T-helper 22 cell (primary cell): ENCODE data around the gene NRIP1.
"Not testable (repeated sequence)": the region's sequence is repeated elsewhere in the genome, so short reads cannot be mapped to it uniquely, and the experiment has no call there.

Source experiments
- DNase-seq: peaks from one replicate; pipeline ENCODE4 v3.0.0-alpha.2; 2020; ENCODE audit warnings: low read depth

The NRIP1 gene

GRCh38 chr21:14975136-14975919 is 89.5 kb downstream of the NRIP1 start:
- DNase-seq: no peak

DNA sequence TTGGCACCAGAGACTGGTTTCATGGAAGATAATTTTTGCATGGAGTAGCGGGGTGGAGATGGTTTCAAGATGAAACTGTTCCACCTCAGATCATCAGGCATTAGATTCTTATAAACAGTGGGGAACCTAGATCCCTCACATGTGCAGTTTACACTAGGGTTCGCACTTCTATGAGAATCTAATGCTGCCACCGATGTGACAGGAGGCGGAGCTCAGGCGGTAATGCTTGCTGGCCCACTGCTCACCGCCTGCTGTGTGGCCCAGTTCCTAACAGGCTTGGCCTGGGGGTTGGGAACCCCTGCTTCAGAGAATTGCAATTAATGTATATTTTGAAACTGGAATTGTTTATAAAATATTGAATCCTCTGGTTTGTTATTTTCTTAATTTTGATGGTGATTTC is 92.1 kb downstream of the NRIP1 start:
- DNase-seq: no peak

- DNase-seq: no peak
These were observed 96.0 kb downstream of the NRIP1 start for GRCh38 chr21:14968821-14969220.

DNA sequence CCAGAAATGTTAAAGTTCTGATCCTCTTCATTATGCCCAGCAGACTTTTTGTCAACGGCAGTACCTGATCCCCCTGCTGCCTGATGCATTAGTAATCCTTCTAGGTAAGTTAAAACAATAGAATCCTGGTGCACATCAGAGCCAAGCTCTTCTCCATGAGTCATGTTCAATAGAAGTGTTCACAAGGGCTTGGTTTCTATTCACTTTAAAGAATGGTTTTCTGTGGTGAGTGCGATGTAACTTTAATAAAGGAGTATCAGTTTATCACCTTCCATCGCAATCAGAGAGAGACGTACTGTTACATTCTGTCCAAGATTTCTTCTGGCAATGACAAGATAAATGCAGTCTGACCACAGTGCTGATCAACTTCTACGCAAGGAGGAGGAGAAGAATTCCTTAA is 96.8 kb downstream of the NRIP1 start:
- DNase-seq: no peak

DNA sequence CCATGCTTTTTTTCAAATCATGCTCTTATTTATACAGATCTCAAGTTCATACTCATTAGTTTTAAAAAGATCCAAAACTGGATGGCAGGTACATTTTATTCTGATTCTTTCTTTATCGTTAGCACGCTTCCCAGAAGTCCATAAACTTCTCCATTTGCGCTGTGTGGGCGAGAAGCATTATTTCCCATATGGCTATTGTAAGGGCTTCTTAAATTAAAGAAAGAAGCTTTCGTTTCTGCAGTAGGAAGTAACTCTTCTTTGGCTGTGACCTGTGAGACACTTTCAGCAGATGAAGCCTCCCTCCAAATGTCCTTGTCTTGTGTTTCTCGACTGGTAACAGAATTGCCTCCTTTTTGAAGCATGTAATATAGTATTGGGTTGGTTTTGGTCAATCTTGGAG is 100.2 kb downstream of the NRIP1 start:
- DNase-seq: no peak

DNA sequence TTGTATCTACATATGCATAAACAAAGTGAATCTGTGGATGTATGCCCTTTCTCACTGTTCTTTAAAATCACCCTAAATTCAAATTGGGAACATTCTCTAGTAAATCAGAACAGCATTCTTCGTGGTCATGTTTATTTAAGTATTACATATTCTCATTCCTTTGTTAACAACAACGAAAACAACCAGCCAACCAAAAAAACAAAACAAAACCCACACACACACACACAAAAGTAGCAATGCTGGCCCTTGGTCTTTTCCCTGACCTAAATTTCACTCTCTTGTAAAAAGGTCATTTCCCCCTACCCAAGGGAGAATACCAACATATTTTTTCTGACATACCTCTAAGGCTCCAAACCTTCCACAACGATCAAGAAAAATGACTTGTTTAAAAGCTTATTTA is 102.6 kb downstream of the NRIP1 start:
- no peak for DNase-seq

DNA sequence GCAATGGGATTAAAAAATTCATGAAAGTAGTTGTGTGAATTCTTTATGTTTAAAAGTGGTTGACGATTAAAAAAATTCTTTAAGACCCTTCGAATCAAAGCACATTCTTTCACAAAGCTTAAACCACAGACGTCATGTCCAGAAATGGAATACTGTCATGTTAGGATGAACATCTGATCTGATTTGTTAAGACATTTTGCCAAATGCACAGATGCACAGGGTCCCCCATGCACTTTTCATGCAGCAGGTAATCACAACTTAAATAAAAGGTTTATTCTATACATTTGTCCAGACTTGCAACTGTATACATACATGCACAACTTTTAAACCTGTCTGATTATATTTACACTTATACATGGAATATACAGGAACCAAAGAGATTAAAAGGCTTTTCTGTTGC is 103.3 kb downstream of the NRIP1 start:
- no peak for DNase-seq

DNA sequence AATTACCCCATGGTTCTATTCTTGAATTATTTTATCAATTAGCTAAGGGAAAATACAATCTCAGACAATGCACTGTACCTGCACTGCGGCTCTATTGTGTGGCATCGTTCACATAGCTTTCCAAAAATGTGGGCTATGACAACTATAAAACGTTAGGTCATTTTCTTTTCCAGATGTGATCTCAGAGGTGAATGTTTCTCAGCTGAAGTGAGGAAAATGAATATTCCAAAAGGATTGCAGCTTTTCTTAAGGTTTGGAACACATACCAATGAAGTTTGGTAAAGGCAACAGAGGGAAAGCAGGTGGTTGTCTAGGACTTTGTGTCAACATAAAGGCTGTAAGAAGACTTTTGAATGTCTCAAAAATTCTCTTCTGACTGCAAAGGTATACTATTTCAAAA is 105.5 kb downstream of the NRIP1 start:
- no peak for DNase-seq

DNA sequence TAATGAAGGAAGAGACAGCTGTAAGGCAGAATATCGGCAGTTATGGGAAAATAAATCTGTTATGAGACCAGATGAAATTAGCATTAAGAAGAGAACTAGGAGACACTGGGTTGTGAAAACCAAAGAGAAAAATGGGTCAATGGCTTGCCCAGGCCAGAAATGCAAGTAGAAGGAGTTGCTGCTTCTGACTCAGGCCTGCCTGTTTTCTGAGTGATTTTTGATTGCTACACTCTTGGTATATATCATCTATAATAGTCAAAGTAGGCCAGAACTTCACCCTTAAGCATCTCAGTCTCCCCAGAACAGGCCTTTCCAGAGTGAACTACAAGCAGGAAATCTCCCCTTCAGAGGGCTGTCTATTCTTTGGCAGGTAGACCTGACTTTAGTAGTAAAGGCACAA is 107.0 kb downstream of the NRIP1 start:
- DNase-seq: no peak

DNA sequence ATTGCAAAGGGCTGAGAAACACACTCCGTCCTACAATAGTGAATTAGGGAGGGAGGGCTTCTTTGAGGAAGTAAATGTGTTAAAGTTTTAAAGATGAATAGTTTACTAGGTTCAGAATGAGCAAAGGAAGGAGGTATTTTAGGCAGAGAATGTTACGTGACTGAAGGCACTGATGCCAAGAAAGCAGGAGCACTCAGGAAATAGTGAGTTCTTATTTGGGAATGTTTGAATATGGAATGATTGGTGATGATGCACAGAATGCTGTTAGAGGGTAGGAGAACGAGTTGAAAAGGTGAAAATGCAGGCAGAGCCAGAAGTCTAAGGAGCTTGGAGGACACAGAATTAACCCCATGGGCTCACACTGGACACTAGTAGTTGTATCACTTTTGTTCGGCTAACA is 108.0 kb downstream of the NRIP1 start:
- no peak for DNase-seq

DNA sequence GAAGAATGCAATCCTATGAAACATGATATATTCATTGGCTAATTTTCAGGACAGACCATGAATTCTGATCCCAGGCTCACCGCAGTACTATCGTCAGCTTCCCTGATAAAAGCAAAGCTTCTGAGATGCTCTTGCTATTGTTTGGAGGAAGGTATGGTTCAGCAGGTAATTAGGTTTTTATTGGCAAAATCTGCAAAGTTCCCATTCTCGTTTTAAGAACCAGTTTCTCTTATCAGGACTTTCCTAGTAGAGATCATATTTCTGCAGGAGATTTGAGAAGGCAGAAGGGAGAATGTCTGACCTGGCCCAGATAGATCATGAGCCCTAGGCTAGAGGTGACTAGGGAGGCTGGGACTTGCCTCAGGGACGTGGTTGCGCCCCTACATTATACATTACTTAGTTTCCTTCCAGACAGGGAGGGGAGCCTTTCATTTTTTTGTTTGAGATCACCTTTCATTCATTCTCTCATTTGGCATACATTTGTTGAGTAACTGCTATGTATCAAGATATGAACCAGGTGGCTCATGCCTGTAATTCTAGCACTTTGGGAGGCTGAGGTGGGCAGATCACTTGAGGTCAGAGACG is 108.8 kb downstream of the NRIP1 start:
- no peak for DNase-seq

GRCh38 chr21:14952916-14953315 is 111.9 kb downstream of the NRIP1 start:
- DNase-seq: no peak

DNA sequence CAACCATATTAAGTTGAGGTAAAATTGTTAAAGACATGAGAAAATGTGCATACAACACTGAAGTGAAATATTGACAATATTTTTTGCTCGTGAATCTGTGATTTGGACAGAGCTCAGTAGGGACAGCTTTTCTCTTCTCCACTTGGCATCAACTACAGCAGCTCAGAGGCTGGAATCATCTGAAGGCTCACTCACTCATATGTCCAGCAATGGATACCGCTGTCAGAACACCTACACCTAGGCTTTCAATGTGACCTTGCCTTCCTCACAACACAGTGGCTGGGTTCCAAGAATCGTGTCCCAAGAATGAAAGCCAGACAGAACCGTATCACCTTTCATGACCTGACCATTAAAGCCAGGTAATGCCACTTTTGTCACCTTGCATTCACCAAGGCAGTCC is 115.2 kb downstream of the NRIP1 start:
- DNase-seq: no peak

DNA sequence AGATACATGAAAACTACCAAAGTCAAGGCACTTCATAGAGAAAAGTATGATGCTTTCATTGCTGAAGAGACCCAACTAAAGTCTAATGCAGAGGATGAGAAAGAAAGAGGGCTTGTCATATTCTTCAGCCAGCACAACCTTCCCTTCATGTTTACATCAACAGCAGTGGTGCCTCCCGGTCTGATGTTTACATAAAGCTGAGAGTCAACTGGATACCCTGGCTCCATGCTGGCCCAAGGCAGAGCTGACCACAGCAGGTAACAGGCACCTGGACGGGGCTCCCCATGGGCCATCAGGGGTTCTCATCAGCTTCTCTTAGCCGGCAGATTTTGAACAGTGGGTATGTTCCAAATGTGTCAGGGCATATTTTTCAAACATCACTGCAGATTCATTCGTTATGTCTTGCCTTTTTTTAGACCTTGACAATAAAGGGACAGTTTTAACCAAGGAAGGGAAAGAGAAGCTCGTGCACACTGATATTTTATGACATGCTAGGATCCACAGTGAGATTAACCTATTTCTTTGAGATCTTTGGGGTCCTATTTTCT is 117.1 kb downstream of the NRIP1 start:
- no peak for DNase-seq

- DNase-seq: no peak
These were observed 119.6 kb downstream of the NRIP1 start for GRCh38 chr21:14945176-14945575.

GRCh38 chr21:14943616-14944015 is 121.2 kb downstream of the NRIP1 start:
- DNase-seq: no peak

GRCh38 chr21:14942801-14943490 is 121.9 kb downstream of the NRIP1 start:
- no peak for DNase-seq

DNA sequence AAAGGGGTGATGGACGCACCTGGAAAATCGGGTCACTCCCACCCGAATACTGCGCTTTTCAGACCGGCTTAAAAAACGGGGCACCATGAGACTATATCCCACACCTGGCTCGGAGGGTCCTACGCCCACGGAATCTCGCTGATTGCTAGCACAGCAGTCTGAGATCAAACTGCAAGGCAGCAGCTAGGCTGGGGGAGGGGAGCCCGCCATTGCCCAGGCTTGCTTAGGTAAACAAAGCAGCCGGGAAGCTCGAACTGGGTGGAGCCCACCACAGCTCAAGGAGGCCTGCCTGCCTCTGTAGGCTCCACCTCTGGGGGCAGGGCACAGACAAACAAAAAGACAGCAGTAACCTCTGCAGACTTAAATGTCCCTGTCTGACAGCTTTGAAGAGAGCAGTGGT is 137.5 kb downstream of the NRIP1 start:
- not testable (repeated sequence) for DNase-seq

DNA sequence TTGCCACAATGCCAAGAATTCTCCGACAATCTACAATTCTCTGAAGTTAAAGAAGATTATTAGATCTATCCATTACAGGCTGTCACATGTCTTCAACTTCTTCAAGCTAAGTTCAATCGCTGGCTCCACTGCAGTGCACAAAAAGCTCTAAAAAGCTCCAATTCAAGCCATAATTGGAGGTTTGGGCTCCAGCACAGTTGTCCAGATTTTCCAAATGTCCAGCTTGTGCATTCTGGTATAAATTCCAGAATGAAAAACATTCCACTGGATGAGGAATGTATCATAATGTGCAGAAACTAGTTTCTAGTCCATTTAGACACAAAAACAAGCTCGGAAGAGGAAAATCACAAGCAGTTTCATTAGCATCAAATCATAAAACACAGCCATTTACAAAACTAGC is 138.6 kb downstream of the NRIP1 start:
- no peak for DNase-seq

- DNase-seq: no peak
These were observed 141.3 kb downstream of the NRIP1 start for GRCh38 chr21:14923468-14923867.

GRCh38 chr21:14922980-14923379 is 141.8 kb downstream of the NRIP1 start:
- DNase-seq: no peak

DNA sequence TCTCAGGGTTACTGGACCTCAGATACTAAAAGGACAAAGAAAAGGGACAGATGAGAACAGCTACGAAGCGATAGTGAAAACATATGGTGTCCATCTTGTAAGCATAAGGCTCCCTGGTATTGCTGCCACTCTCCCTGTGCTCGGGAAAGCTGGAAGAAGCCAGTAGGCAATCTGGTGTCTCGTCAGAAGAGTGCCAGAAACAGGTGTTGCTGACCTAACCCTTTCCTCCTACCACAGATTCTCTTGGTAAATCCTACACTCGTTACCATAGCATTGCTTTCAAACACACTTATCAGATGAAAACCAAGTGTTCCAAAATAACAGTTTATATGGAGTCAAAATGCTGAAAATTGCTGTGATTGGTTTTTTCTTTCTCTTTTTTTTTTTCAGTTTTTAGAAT is 146.3 kb downstream of the NRIP1 start:
- no peak for DNase-seq

DNA sequence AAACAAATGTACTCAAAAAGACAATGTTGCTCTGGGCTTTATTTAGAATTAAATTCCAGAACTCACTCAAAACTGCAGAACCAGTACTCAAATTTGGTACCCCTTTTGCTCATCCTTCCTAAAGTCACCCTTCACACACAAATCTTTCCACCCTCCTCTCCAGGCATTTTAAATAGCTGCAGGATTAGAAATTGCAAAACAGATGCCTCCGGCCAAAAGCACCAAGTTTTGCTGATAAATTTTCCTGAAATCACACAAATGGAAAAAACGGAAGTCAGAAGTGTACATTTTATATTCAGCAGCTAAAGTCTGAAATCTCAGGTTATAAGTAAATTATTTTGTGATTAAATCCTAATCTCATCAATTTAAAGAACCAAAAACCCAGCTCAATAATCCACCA is 147.0 kb downstream of the NRIP1 start:
- DNase-seq: no peak
